ENCODE data around the gene PSAT1.

- TF ChIP-seq EZH2 (IDR thresholded peaks at IDR 0.05; ENCODE audit: insufficient read depth, poor library complexity, severe bottlenecking) (no peak), EZH2phosphoT487 (IDR thresholded peaks at IDR 0.05; ENCODE audit: insufficient read depth, low read depth) (no peak)
These were observed 27.8 kb downstream of the PSAT1 start for GRCh38 chr9:78324682-78325081.

Data from GM23248 (cell line).